ENCODE measurements around the gene SPATC1L. TPM values are rescaled to one million over a fixed set of nuclear protein-coding genes. Genes with fewer than 3 reads are reported as not detected.
"Not testable (repeated sequence)": the region's sequence is repeated elsewhere in the genome, so short reads cannot be mapped to it uniquely, and the experiment has no call there.

SPATC1L gene
- total and polyA plus RNA-seq, 4 experiments from 2014 or later = 6.0 to 6.9 (median 6.6) TPM

GRCh38 chr21:46226920-46227599 lies 42.8 kb upstream of the SPATC1L start:
- CTCF ChIA-PET (ENCODE audit: partially characterized antibody) = interaction anchor here (1.2 to 1.3 kb wide), 2 partner anchors 58 to 84 kb away, joined by 3 read pairs; no protein-coding TSS in a partner anchor
- Histone ChIP-seq H3K4me3 (ENCODE audit: low read length in 2 of 2) (peak overlapping the region in 1 of 2 donors; percentile 72), H3K27ac (ENCODE audit: low read depth, low read length) (no peak overlapping the region), H3K9me3 (ENCODE audit: control insufficient read depth in 1 of 2, low read length in 2 of 2) (no peaks in the 10 kb centered on the region), H3K27me3 (ENCODE audit: insufficient read depth, low read length) (no peaks in the 10 kb centered on the region), H3K36me3 (ENCODE audit: insufficient read depth, low read length) (no peaks in the 10 kb centered on the region), H3K4me1 (ENCODE audit: insufficient read depth, low read length) (peaks cover 28% of the 10 kb centered on the region)
- H3K4me3 Mint-ChIP-seq = peak overlapping the region; percentile 77 to 88 (median 86)
- intact Hi-C loops (cut with micrococcal nuclease) = loop anchor here (5.0 kb wide), 2 partner anchors 40 to 255 kb away; no protein-coding TSS in a partner anchor
- H3K27ac Mint-ChIP-seq = peak overlapping the region; percentile 19 to 88 (median 75)
- H3K36me3 Mint-ChIP-seq = peaks cover 7 to 16% of the 10 kb centered on the region in 2 donors
- peaks cover 30 to 56% (median 43%) of the 10 kb centered on the region in 4 donors for H3K4me1 Mint-ChIP-seq
- H3K9me3 Mint-ChIP-seq = no peaks in the 10 kb centered on the region
- no peak for DNase-seq
- no peaks in the 10 kb centered on the region for H3K27me3 Mint-ChIP-seq
- POLR2A ChIA-PET (ENCODE audit: partially characterized antibody) = interaction anchor here (1.4 to 2.3 kb wide), 2 partner anchors 27 to 84 kb away, joined by 3 to 5 read pairs; no protein-coding TSS in a partner anchor

- Histone ChIP-seq H3K4me3 (ENCODE audit: low read length in 2 of 2) (no peak overlapping the region), H3K36me3 (ENCODE audit: insufficient read depth, low read length) (peaks cover 6% of the 10 kb centered on the region), H3K27me3 (ENCODE audit: insufficient read depth, low read length) (no peaks in the 10 kb centered on the region), H3K9me3 (ENCODE audit: control insufficient read depth in 1 of 2, low read length in 2 of 2) (no peaks in the 10 kb centered on the region), H3K27ac (ENCODE audit: low read depth, low read length) (no peak overlapping the region), H3K4me1 (ENCODE audit: insufficient read depth, low read length) (peaks cover 28% of the 10 kb centered on the region)
- H3K4me3 Mint-ChIP-seq = peak overlapping the region in 2 of 8 donors; percentile 9 to 77
- CTCF ChIA-PET (ENCODE audit: partially characterized antibody) = interaction anchor here (1.2 to 1.3 kb wide), 2 partner anchors 58 to 83 kb away, joined by 3 read pairs; no protein-coding TSS in a partner anchor
- DNase-seq = no peak
- POLR2A ChIA-PET (ENCODE audit: partially characterized antibody) = interaction anchor here (1.4 kb wide), 1 partner anchor 326 kb away, joined by 3 read pairs; no protein-coding TSS in a partner anchor
- no peaks in the 10 kb centered on the region for H3K9me3 Mint-ChIP-seq
- peaks cover 2 to 19% of the 10 kb centered on the region in 2 donors for H3K36me3 Mint-ChIP-seq
- peak overlapping the region in 2 of 7 donors; percentile 45 to 61 for H3K27ac Mint-ChIP-seq
- peaks cover 26 to 51% (median 38%) of the 10 kb centered on the region in 4 donors for H3K4me1 Mint-ChIP-seq
- no peaks in the 10 kb centered on the region for H3K27me3 Mint-ChIP-seq
- intact Hi-C loops (cut with micrococcal nuclease) = loop anchor here (5.0 kb wide), 2 partner anchors 39 to 254 kb away; no protein-coding TSS in a partner anchor
Observed at GRCh38 chr21:46226146-46226545, 41.9 kb upstream of the SPATC1L start.

GRCh38 chr21:46223661-46224060 lies 39.4 kb upstream of the SPATC1L start:
- H3K27me3 Mint-ChIP-seq; H3K27ac ChIP-seq (ENCODE audit: low read depth, low read length); H3K4me3 Mint-ChIP-seq; CTCF ChIA-PET (ENCODE audit: partially characterized antibody); POLR2A ChIA-PET (ENCODE audit: partially characterized antibody); intact Hi-C loops (cut with micrococcal nuclease); H3K27me3 ChIP-seq (ENCODE audit: insufficient read depth, low read length); H3K4me3 ChIP-seq (ENCODE audit: low read length in 2 of 2); H3K36me3 ChIP-seq (ENCODE audit: insufficient read depth, low read length); DNase-seq; H3K27ac Mint-ChIP-seq; H3K9me3 Mint-ChIP-seq; H3K9me3 ChIP-seq (ENCODE audit: control insufficient read depth in 1 of 2, low read length in 2 of 2): not testable (repeated sequence)
- H3K4me1 Mint-ChIP-seq = peaks cover 17 to 30% (median 28%) of the 10 kb centered on the region in 4 donors
- H3K4me1 ChIP-seq (ENCODE audit: insufficient read depth, low read length) = peaks cover 22% of the 10 kb centered on the region
- H3K36me3 Mint-ChIP-seq = peaks cover 8 to 23% of the 10 kb centered on the region in 2 donors

- H3K36me3 Mint-ChIP-seq = peaks cover 8 to 23% of the 10 kb centered on the region in 2 donors
- no peak overlapping the region for H3K27ac Mint-ChIP-seq
- H3K4me1 ChIP-seq (ENCODE audit: insufficient read depth, low read length) = peaks cover 22% of the 10 kb centered on the region
- ChIA-PET POLR2A (ENCODE audit: partially characterized antibody) (no interaction called here), CTCF (ENCODE audit: partially characterized antibody) (no interaction called here)
- H3K27me3 ChIP-seq (ENCODE audit: insufficient read depth, low read length) = no peaks in the 10 kb centered on the region
- no peak for DNase-seq
- no peak overlapping the region for H3K27ac ChIP-seq (ENCODE audit: low read depth, low read length)
- H3K36me3 ChIP-seq (ENCODE audit: insufficient read depth, low read length) = peaks cover 6% of the 10 kb centered on the region
- H3K4me3 ChIP-seq (ENCODE audit: low read length in 2 of 2) = no peak overlapping the region
- intact Hi-C loops (cut with micrococcal nuclease) = no loop called here
- H3K9me3 ChIP-seq (ENCODE audit: control insufficient read depth in 1 of 2, low read length in 2 of 2) = no peaks in the 10 kb centered on the region
- no peak overlapping the region for H3K4me3 Mint-ChIP-seq
- peaks cover 17 to 30% (median 28%) of the 10 kb centered on the region in 4 donors for H3K4me1 Mint-ChIP-seq
- peaks cover 0 to 2% (median 0%) of the 10 kb centered on the region in 8 donors for H3K9me3 Mint-ChIP-seq
- no peaks in the 10 kb centered on the region for H3K27me3 Mint-ChIP-seq
Observed at GRCh38 chr21:46223217-46223616, 39.0 kb upstream of the SPATC1L start.

GRCh38 chr21:46222436-46223116 lies 38.3 kb upstream of the SPATC1L start:
- DNase-seq = no peak
- peaks cover 6% of the 10 kb centered on the region for H3K36me3 ChIP-seq (ENCODE audit: insufficient read depth, low read length)
- Mint-ChIP-seq H3K27me3 (no peaks in the 10 kb centered on the region), H3K4me3 (no peak overlapping the region), H3K9me3 (peaks cover 0 to 2% (median 0%) of the 10 kb centered on the region in 8 donors), H3K4me1 (peaks cover 14 to 26% (median 23%) of the 10 kb centered on the region in 4 donors), H3K36me3 (peaks cover 8 to 24% of the 10 kb centered on the region in 2 donors), H3K27ac (no peak overlapping the region)
- CTCF ChIA-PET (ENCODE audit: partially characterized antibody) = no interaction called here
- peaks cover 16% of the 10 kb centered on the region for H3K4me1 ChIP-seq (ENCODE audit: insufficient read depth, low read length)
- H3K27me3 ChIP-seq (ENCODE audit: insufficient read depth, low read length) = no peaks in the 10 kb centered on the region
- POLR2A ChIA-PET (ENCODE audit: partially characterized antibody) = no interaction called here
- H3K27ac ChIP-seq (ENCODE audit: low read depth, low read length) = no peak overlapping the region
- no peak overlapping the region for H3K4me3 ChIP-seq (ENCODE audit: low read length in 2 of 2)
- H3K9me3 ChIP-seq (ENCODE audit: control insufficient read depth in 1 of 2, low read length in 2 of 2) = no peaks in the 10 kb centered on the region
- intact Hi-C loops (cut with micrococcal nuclease) = no loop called here

GRCh38 chr21:46221664-46222435 lies 37.6 kb upstream of the SPATC1L start:
- ChIA-PET POLR2A (ENCODE audit: partially characterized antibody) (no interaction called here), CTCF (ENCODE audit: partially characterized antibody) (no interaction called here)
- Mint-ChIP-seq H3K9me3 (peaks cover 0 to 2% (median 0%) of the 10 kb centered on the region in 8 donors), H3K27me3 (no peaks in the 10 kb centered on the region), H3K27ac (peak overlapping the region in 2 of 7 donors; percentile 72 to 77), H3K4me1 (peaks cover 7 to 18% (median 16%) of the 10 kb centered on the region in 4 donors), H3K4me3 (no peak overlapping the region), H3K36me3 (peaks cover 8 to 27% of the 10 kb centered on the region in 2 donors)
- Histone ChIP-seq H3K4me1 (ENCODE audit: insufficient read depth, low read length) (peaks cover 9% of the 10 kb centered on the region), H3K27ac (ENCODE audit: low read depth, low read length) (no peak overlapping the region), H3K9me3 (ENCODE audit: control insufficient read depth in 1 of 2, low read length in 2 of 2) (no peaks in the 10 kb centered on the region), H3K4me3 (ENCODE audit: low read length in 2 of 2) (no peak overlapping the region), H3K27me3 (ENCODE audit: insufficient read depth, low read length) (no peaks in the 10 kb centered on the region), H3K36me3 (ENCODE audit: insufficient read depth, low read length) (peaks cover 6% of the 10 kb centered on the region)
- intact Hi-C loops (cut with micrococcal nuclease) = no loop called here
- no peak for DNase-seq
